B cell (primary cell): ENCODE data around the gene KMO. TPM values are rescaled to one million over a fixed set of nuclear protein-coding genes. Genes with fewer than 3 reads are reported as not detected.

Experiments
- ATAC-seq: fragments of 200-7000 bp; cut with Tn5 transposase; one replicate; pipeline ENCODE4 v1.10.0; 2021; ENCODE audit warnings: low read depth, mild to moderate bottlenecking, moderate number of reproducible peaks, moderate library complexity
- CTCF ChIA-PET: fragments of 350-600 bp; sonication (Branson Sonifier 250); formaldehyde crosslinking; loops from one replicate; lab custom pipeline; 2021; ENCODE audit warnings: antibody characterized with exemption, inconsistent platforms; lab: Charles Lee
- POLR2A ChIA-PET: fragments of 350-600 bp; sonication (Branson Sonifier 250); formaldehyde crosslinking; loops from one replicate; lab custom pipeline; 2021; ENCODE audit warnings: antibody characterized with exemption; lab: Charles Lee
- DNase-seq: peaks from one replicate; pipeline ENCODE4 v3.0.0; 2013
- H2AFZ ChIP-seq: 2 replicates; pipeline ENCODE4 v1.6.1; 2012; ENCODE audit warnings: mild to moderate bottlenecking, low read depth, low read length; ENCODE audit not compliant: insufficient read depth, poor library complexity, severe bottlenecking
- H3K27ac ChIP-seq, 2 donors: 1 replicate in 1 of 2; 2 replicates in 1 of 2; pipeline ENCODE4 v1.5.1; 2012 to 2013; ENCODE audit warnings: low read length in 2 of 2, mild to moderate bottlenecking in 2 of 2, moderate library complexity in 1 of 2
- H3K27me3 ChIP-seq, 4 experiments: fragments of 200-600 bp in 1 of 4; sonication (generic) in 1 of 4; replicated peaks in 1 of 4; 1 replicate in 2 of 4; 2 replicates in 2 of 4; pipeline versions ENCODE4 v1.6.1 to v1.7.0; 2013 to 2016; ENCODE audit warnings: low read length in 3 of 4, mild to moderate bottlenecking in 2 of 4, mixed read lengths in 1 of 4, moderate library complexity in 1 of 4; ENCODE audit not compliant: insufficient read depth in 4 of 4, control insufficient read depth in 3 of 4; ENCODE audit errors: control extremely low read depth in 1 of 4
- H3K36me3 ChIP-seq, 2 experiments: replicated peaks in 1 of 2; 1 replicate in 1 of 2; 2 replicates in 1 of 2; pipeline versions ENCODE4 v1.6.1 to v1.7.1; 2013; ENCODE audit warnings: low read length in 1 of 2; ENCODE audit not compliant: insufficient read depth in 2 of 2, control insufficient read depth in 1 of 2; ENCODE audit errors: control extremely low read depth in 1 of 2, extremely low read depth in 1 of 2
- H3K4me1 ChIP-seq, 2 donors: fragments of 200-600 bp in 1 of 2; sonication (generic) in 1 of 2; 1 replicate in 1 of 2; 2 replicates in 1 of 2; pipeline versions ENCODE4 v1.5.1 to v1.6.1; 2013 to 2017; ENCODE audit warnings: low read length in 2 of 2; ENCODE audit not compliant: control insufficient read depth in 2 of 2, insufficient read depth in 2 of 2
- H3K4me2 ChIP-seq: replicated peaks from 2 replicates; pipeline ENCODE3; 2012; ENCODE audit warnings: mild to moderate bottlenecking, low read depth, low read length; ENCODE audit not compliant: poor library complexity, severe bottlenecking
- H3K4me3 ChIP-seq, 5 experiments: fragments of 200-600 bp in 1 of 5; sonication (generic) in 1 of 5; 1 replicate in 3 of 5; 2 replicates in 2 of 5; pipeline versions ENCODE4 v1.5.1 to v1.7.0; 2011 to 2016; ENCODE audit warnings: low read length in 4 of 5, mild to moderate bottlenecking in 4 of 5, low read depth in 2 of 5, control low read depth in 1 of 5, moderate library complexity in 1 of 5; ENCODE audit not compliant: insufficient read depth in 1 of 5; ENCODE audit errors: control extremely low read depth in 1 of 5, extremely low read depth in 1 of 5
- H3K79me2 ChIP-seq: fragments of 200-600 bp; sonication (generic); one replicate; pipeline ENCODE4 v1.6.0; 2016; ENCODE audit warnings: low read length; ENCODE audit not compliant: control insufficient read depth, insufficient read depth
- H3K9ac ChIP-seq: fragments of 200-600 bp; sonication (generic); 2 replicates; pipeline ENCODE4 v1.6.1; 2017; ENCODE audit warnings: mild to moderate bottlenecking, low read length, moderate library complexity
- H3K9me3 ChIP-seq, 3 donors: one replicate each; pipeline versions ENCODE4 v1.6.1 to v1.7.1; 2013; ENCODE audit warnings: low read length in 2 of 3; ENCODE audit not compliant: control insufficient read depth in 2 of 3, insufficient read depth in 1 of 3; ENCODE audit errors: control extremely low read depth in 1 of 3
- H4K20me1 ChIP-seq: 2 replicates; pipeline ENCODE4 v1.6.0; 2012; ENCODE audit warnings: mild to moderate bottlenecking, low read length; ENCODE audit not compliant: insufficient read depth, control insufficient read depth, poor library complexity, severe bottlenecking
- H3K27ac Mint-ChIP-seq: one replicate; pipeline ENCODE4 v1.8.0; 2021; ENCODE audit warnings: mixed read lengths
- H3K27me3 Mint-ChIP-seq: one replicate; pipeline ENCODE4 v1.8.0; 2021; ENCODE audit warnings: mixed read lengths
- H3K4me1 Mint-ChIP-seq: one replicate; pipeline ENCODE4 v1.8.0; 2021; ENCODE audit warnings: mixed read lengths
- H3K4me3 Mint-ChIP-seq: one replicate; pipeline ENCODE4 v1.8.0; 2021; ENCODE audit warnings: mixed read lengths
- H3K9me3 Mint-ChIP-seq: one replicate; pipeline ENCODE4 v1.8.0; 2022; ENCODE audit warnings: mixed read lengths; ENCODE audit not compliant: insufficient read depth
- EZH2 ChIP-seq: IDR thresholded peaks from 2 replicates; pipeline ENCODE4 v1.6.1; 2012; ENCODE audit warnings: borderline replicate concordance, low read depth, mild to moderate bottlenecking, moderate library complexity, low read length; ENCODE audit not compliant: insufficient read depth, poor library complexity, severe bottlenecking
- WGBS: methylation state at CpG from one replicate; pipeline ENCODE4 v1.1.5; 2013; ENCODE audit warnings: missing lambda C conversion rate; ENCODE audit not compliant: insufficient coverage; 5-methylcytosine and 5-hydroxymethylcytosine counted together
- intact Hi-C: fragments of 100-400 bp; cut with micrococcal nuclease; formaldehyde crosslinking; loops from one replicate; pipeline ENCODE4 v1.10.0; 2022
- polyA plus RNA-seq: library from polyadenylated mRNA; depleted of rRNA; stranded (reverse); fragments of >200 nt; gene quantifications from 2 replicates; pipeline ENCODE4 v1.2.3, GENCODE V29; 2012
- total RNA-seq, 2 donors: library from RNA; stranded (reverse); fragments of 120-200 nt in 1 of 2; gene quantifications; 1 replicate in 1 of 2; 2 replicates in 1 of 2; pipeline versions ENCODE4 v1.2.3 to v1.2.4, GENCODE V29; 2013 to 2022
- TF ChIP-seq, protein P1 (sequence below): fragments of 200-600 bp; IDR thresholded peaks from one replicate; pipeline ENCODE4 v1.8.0; 2022; ENCODE audit warnings: antibody characterized with exemption, mild to moderate bottlenecking

Gene KMO
- total and polyA plus RNA-seq, 2 donors (not counting 1 experiment from before 2014, with no cell fraction given), result 14.0 to 34.0 TPM

DNA sequence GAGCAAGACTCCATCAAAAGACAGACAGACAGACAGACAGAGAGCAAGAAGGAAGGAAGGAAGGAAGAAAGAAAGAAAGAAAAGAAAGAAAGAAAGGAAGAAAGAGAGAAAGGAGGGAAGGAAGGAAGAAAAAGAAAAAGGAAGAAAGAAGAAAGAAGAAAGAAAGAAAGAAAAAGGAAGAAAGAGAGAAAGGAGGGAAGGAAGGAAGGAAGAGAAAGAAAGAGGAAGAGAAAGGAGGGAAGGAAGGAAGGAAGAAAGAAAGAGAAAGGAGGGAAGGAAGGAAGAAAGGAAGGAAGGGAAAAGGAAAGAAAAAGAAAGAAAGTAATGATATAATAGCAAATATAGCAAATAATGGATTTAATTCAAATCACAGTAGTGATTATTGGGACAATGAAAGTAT is 75.3 kb downstream of the KMO start:
- ATAC-seq (no peak), DNase-seq (no peak)
- H3K9me3 ChIP-seq, result no peaks in the 10 kb centered on the region
- ChIA-PET CTCF (interaction anchor here (0.7 to 1.2 kb wide), 2 partner anchors 18 to 1814 kb away, joined by 3 read pairs; no protein-coding TSS in a partner anchor), POLR2A (no interaction called here)
- no peak overlapping the region for H3K4me2 ChIP-seq
- peaks cover 9 to 30% of the 10 kb centered on the region in 2 experiments for H3K36me3 ChIP-seq
- no peak overlapping the region for H2AFZ ChIP-seq
- no peak overlapping the region for H3K4me3 Mint-ChIP-seq
- peak overlapping the region; percentile 1 for H3K27ac Mint-ChIP-seq
- no peak overlapping the region for H3K4me3 ChIP-seq
- H3K4me1 Mint-ChIP-seq, result peaks cover 16% of the 10 kb centered on the region
- no peaks in the 10 kb centered on the region for H3K27me3 Mint-ChIP-seq
- H3K79me2 ChIP-seq, result peaks cover 38% of the 10 kb centered on the region
- peaks cover 6 to 7% of the 10 kb centered on the region in 2 donors for H3K4me1 ChIP-seq
- intact Hi-C loops, result no loop called here
- H4K20me1 ChIP-seq, result peaks cover 8% of the 10 kb centered on the region
- H3K27ac ChIP-seq, result no peak overlapping the region
- no peaks in the 10 kb centered on the region for H3K9me3 Mint-ChIP-seq
- H3K9ac ChIP-seq, result no peak overlapping the region
- no peaks in the 10 kb centered on the region for H3K27me3 ChIP-seq
- no peak for TF ChIP-seq EZH2
- TF ChIP-seq, protein P1, sequence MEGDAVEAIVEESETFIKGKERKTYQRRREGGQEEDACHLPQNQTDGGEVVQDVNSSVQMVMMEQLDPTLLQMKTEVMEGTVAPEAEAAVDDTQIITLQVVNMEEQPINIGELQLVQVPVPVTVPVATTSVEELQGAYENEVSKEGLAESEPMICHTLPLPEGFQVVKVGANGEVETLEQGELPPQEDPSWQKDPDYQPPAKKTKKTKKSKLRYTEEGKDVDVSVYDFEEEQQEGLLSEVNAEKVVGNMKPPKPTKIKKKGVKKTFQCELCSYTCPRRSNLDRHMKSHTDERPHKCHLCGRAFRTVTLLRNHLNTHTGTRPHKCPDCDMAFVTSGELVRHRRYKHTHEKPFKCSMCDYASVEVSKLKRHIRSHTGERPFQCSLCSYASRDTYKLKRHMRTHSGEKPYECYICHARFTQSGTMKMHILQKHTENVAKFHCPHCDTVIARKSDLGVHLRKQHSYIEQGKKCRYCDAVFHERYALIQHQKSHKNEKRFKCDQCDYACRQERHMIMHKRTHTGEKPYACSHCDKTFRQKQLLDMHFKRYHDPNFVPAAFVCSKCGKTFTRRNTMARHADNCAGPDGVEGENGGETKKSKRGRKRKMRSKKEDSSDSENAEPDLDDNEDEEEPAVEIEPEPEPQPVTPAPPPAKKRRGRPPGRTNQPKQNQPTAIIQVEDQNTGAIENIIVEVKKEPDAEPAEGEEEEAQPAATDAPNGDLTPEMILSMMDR, result peak; percentile 39

DNA sequence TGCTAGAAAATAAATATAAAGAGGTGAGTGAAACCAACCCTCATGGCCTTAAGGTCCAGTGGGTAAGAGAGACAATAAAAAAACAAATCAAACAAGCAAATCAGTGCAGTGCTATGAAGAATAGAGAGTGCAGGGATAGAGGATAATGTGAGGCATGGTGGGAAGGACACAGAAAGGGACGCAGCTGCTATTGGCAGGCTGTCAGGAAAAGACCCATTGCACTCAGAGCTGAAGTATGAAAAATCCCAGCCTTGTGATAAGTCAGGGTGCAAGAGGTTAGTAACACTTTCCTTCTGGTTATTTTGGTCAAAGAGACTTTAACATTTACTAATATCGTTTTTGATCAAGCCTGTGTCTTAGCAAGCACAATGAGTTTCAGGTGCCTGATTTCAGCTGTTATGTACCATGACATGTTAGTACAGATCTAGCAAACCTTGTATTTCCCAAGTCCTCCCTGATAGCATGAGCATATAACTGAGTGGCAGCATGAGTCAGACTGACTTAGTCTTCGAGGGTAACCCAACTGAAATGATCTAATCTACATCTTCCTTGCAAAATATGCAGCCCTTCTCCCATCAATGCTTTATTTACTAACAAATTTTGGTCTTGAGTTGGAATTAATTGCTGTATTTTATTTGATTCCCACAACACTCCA is 76.3 kb downstream of the KMO start:
- no peaks in the 10 kb centered on the region for H3K27me3 ChIP-seq
- Mint-ChIP-seq H3K27me3 (no peaks in the 10 kb centered on the region), H3K9me3 (no peaks in the 10 kb centered on the region), H3K27ac (no peak overlapping the region), H3K4me3 (no peak overlapping the region), H3K4me1 (peaks cover 11% of the 10 kb centered on the region)
- H3K4me1 ChIP-seq, result peaks cover 6 to 7% of the 10 kb centered on the region in 2 donors
- peaks cover 28% of the 10 kb centered on the region for H3K79me2 ChIP-seq
- DNase-seq (no peak), ATAC-seq (no peak)
- no peaks in the 10 kb centered on the region for H3K9me3 ChIP-seq
- H3K4me2 ChIP-seq, result no peak overlapping the region
- H2AFZ ChIP-seq, result no peak overlapping the region
- peak overlapping the region in 1 of 2 donors; percentile 29 for H3K27ac ChIP-seq
- intact Hi-C loops, result no loop called here
- H3K4me3 ChIP-seq, result no peak overlapping the region
- WGBS, result 100% methylated on average over 1 of the region's 3 CpGs
- no peak overlapping the region for H3K9ac ChIP-seq
- peaks cover 8% of the 10 kb centered on the region for H4K20me1 ChIP-seq
- H3K36me3 ChIP-seq, result peaks cover 2 to 20% of the 10 kb centered on the region in 2 experiments
- POLR2A ChIA-PET, result no interaction called here
- TF ChIP-seq EZH2, result no peak
- TF ChIP-seq, protein P1, result no peak
- CTCF ChIA-PET, result interaction anchor here (0.5 to 5.2 kb wide), 2 partner anchors 88 to 389 kb away, joined by 4 to 67 read pairs; partner anchors contain the start of gene MAP1LC3C
